ENCODE measurements around the gene FZD7.

Gene FZD7

GRCh38 chr2:202064881-202065230 is 31.2 kb downstream of the FZD7 start:
- DNase-seq (ENCODE audit: extremely low read depth in 1 of 2, low read depth in 1 of 2) = no peak

- no peak for DNase-seq (ENCODE audit: extremely low read depth in 1 of 2, low read depth in 1 of 2)
Measured at GRCh38 chr2:202065876-202066275, 32.2 kb downstream of the FZD7 start.

GRCh38 chr2:202066875-202067274 is 33.2 kb downstream of the FZD7 start:
- no peak for DNase-seq (ENCODE audit: extremely low read depth in 1 of 2, low read depth in 1 of 2)

- no peak for DNase-seq (ENCODE audit: extremely low read depth in 1 of 2, low read depth in 1 of 2)
Measured at GRCh38 chr2:202067589-202067988, 33.9 kb downstream of the FZD7 start.

GRCh38 chr2:202069170-202070067 is 35.8 kb downstream of the FZD7 start:
- no peak for DNase-seq (ENCODE audit: extremely low read depth in 1 of 2, low read depth in 1 of 2)

GRCh38 chr2:202071107-202071506 is 37.5 kb downstream of the FZD7 start:
- no peak for DNase-seq (ENCODE audit: extremely low read depth in 1 of 2, low read depth in 1 of 2)

GRCh38 chr2:202072226-202072625 is 38.6 kb downstream of the FZD7 start:
- DNase-seq (ENCODE audit: extremely low read depth in 1 of 2, low read depth in 1 of 2) = no peak

GRCh38 chr2:202072737-202073401 is 39.2 kb downstream of the FZD7 start, which contains the start of gene KIAA2012:
KIAA2012 (plus strand) TSS chr2:202073255; CDS start chr2:202073628, 373 bp downstream.
- no peak for DNase-seq (ENCODE audit: extremely low read depth in 1 of 2, low read depth in 1 of 2)

- DNase-seq (ENCODE audit: extremely low read depth in 1 of 2, low read depth in 1 of 2) = no peak
Measured at GRCh38 chr2:202074324-202074723, 40.7 kb downstream of the FZD7 start.

- no peak for DNase-seq (ENCODE audit: extremely low read depth in 1 of 2, low read depth in 1 of 2)
Measured at GRCh38 chr2:202079310-202079709, 45.7 kb downstream of the FZD7 start.

- no peak for DNase-seq (ENCODE audit: extremely low read depth in 1 of 2, low read depth in 1 of 2)
Measured at GRCh38 chr2:202084265-202084664, 50.6 kb downstream of the FZD7 start.

All from stimulated activated CD8-positive, alpha-beta memory T cell treated with anti-CD3 and anti-CD28 coated beads, Interleukin-7, amount 100 ng/mL, for 48 hours (primary cell).